Stimulated activated naive CD8-positive, alpha-beta T cell treated with anti-CD3 and anti-CD28 coated beads, Interleukin-15, Interleukin-2, amounts not matched to agents 100 ng/mL and 50 ng/mL, for 24 hours (primary cell): Measurements from ENCODE around the gene TMUB1.
A peak's percentile ranks its signal among the peaks of the same experiment; 100 is the strongest.

Source experiments
- H3K27ac Mint-ChIP-seq: one replicate; pipeline ENCODE4 v1.8.0; 2021; ENCODE audit warnings: mild to moderate bottlenecking, mixed read lengths
- H3K27me3 Mint-ChIP-seq: one replicate; pipeline ENCODE4 v1.8.0; 2021; ENCODE audit warnings: mixed read lengths
- H3K36me3 Mint-ChIP-seq: one replicate; pipeline ENCODE4 v1.8.0; 2021; ENCODE audit warnings: low read depth, mixed read lengths
- H3K4me1 Mint-ChIP-seq: one replicate; pipeline ENCODE4 v1.8.0; 2021; ENCODE audit warnings: low read depth, mixed read lengths
- H3K4me3 Mint-ChIP-seq: one replicate; pipeline ENCODE4 v1.8.0; 2021; ENCODE audit warnings: mild to moderate bottlenecking, mixed read lengths
- H3K9me3 Mint-ChIP-seq: one replicate; pipeline ENCODE4 v1.8.0; 2021; ENCODE audit warnings: mixed read lengths

The TMUB1 gene

DNA sequence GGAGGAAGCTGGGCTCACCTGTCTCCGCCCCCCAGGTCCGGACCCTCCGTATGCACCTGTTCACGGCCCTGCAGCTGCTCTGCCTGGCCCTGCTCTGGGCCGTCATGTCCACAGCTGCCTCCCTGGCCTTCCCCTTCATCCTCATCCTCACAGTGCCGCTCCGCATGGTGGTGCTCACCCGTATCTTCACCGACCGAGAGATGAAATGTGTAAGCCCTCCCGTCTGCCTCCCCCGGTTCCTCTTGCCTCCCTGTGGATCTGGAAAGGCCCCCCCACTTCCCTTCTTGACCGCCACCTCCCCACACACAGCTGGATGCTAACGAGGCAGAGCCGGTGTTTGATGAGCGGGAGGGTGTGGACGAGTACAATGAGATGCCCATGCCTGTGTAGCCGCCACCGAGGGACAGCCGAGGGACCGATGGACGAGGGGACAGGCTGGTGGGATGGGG, 7.3 kb downstream of the TMUB1 start:
- H3K4me3 Mint-ChIP-seq, result no peak overlapping the region
- H3K4me1 Mint-ChIP-seq, result peaks cover 20% of the 10 kb centered on the region
- no peak overlapping the region for H3K27ac Mint-ChIP-seq
- H3K27me3 Mint-ChIP-seq, result no peaks in the 10 kb centered on the region
- H3K36me3 Mint-ChIP-seq, result peaks cover 41% of the 10 kb centered on the region
- H3K9me3 Mint-ChIP-seq, result no peaks in the 10 kb centered on the region

DNA sequence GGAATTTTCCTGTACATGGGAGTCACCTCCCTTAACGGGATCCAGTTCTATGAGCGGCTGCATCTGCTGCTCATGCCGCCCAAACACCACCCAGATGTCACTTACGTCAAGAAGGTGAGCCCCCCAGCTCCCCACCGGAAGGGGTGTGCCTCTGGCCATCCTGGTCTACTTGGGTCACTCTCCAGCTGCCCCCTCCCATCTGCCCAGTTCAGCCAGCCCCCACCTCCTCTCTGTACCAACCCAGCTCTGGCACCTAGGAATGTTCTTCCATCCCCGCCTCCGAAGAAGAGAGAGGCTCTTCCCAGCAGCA, 7.7 kb downstream of the TMUB1 start:
- Mint-ChIP-seq H3K27me3 (no peaks in the 10 kb centered on the region), H3K36me3 (peaks cover 41% of the 10 kb centered on the region), H3K4me1 (peaks cover 20% of the 10 kb centered on the region), H3K9me3 (no peaks in the 10 kb centered on the region), H3K4me3 (no peak overlapping the region), H3K27ac (no peak overlapping the region)

- Mint-ChIP-seq H3K27ac (no peak overlapping the region), H3K4me1 (peaks cover 19% of the 10 kb centered on the region), H3K36me3 (peaks cover 41% of the 10 kb centered on the region), H3K4me3 (no peak overlapping the region), H3K9me3 (no peaks in the 10 kb centered on the region), H3K27me3 (no peaks in the 10 kb centered on the region)
Observed at GRCh38 chr7:151074817-151075661, 8.3 kb downstream of the TMUB1 start.

DNA sequence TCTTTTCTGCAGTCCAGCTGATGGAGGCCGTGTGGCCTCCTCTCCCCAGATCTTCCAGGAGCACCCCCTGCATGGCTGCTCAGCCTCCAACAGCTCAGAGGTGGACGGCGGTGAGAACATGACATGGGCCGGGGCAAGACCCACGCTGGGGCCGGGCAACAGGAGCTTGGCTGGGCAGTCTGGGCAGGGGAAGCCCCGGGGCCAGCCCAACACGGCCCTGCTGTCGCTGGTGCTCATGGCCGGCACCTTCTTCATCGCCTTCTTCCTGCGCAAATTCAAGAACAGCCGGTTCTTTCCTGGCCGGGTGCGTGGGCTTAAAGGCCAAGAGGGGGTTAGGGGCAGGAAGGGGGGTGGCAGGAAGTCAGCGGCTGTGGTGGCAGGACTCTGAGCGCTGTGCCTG, 9.3 kb downstream of the TMUB1 start:
- H3K27me3 Mint-ChIP-seq, result no peaks in the 10 kb centered on the region
- no peaks in the 10 kb centered on the region for H3K9me3 Mint-ChIP-seq
- H3K27ac Mint-ChIP-seq, result peak overlapping the region; percentile 18
- no peak overlapping the region for H3K4me3 Mint-ChIP-seq
- H3K4me1 Mint-ChIP-seq, result peaks cover 9% of the 10 kb centered on the region
- H3K36me3 Mint-ChIP-seq, result peaks cover 35% of the 10 kb centered on the region

GRCh38 chr7:151071032-151071866, 12.0 kb downstream of the TMUB1 start:
- no peak overlapping the region for H3K27ac Mint-ChIP-seq
- H3K4me3 Mint-ChIP-seq, result no peak overlapping the region
- peaks cover 39% of the 10 kb centered on the region for H3K36me3 Mint-ChIP-seq
- no peaks in the 10 kb centered on the region for H3K9me3 Mint-ChIP-seq
- no peaks in the 10 kb centered on the region for H3K4me1 Mint-ChIP-seq
- no peaks in the 10 kb centered on the region for H3K27me3 Mint-ChIP-seq

DNA sequence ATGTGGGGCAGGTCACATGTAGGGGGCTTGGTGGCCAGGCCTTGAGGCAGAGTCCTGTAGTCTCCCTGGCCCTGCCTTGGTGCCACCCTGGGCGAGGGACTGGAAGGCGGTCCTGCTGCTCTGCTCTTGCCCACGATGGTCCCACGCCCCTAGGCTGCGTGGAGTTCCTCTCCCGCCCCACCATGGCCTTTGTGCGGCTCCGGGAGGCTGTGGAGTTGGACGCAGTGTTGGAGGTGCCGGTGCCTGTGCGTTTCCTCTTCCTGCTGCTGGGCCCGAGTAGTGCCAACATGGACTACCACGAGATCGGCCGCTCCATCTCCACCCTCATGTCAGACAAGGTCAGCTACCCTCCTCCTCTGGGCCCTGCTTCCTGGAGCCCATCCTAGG, 12.7 kb downstream of the TMUB1 start:
- Mint-ChIP-seq H3K27me3 (no peaks in the 10 kb centered on the region), H3K9me3 (no peaks in the 10 kb centered on the region), H3K4me1 (no peaks in the 10 kb centered on the region), H3K27ac (no peak overlapping the region), H3K4me3 (no peak overlapping the region), H3K36me3 (peaks cover 32% of the 10 kb centered on the region)

DNA sequence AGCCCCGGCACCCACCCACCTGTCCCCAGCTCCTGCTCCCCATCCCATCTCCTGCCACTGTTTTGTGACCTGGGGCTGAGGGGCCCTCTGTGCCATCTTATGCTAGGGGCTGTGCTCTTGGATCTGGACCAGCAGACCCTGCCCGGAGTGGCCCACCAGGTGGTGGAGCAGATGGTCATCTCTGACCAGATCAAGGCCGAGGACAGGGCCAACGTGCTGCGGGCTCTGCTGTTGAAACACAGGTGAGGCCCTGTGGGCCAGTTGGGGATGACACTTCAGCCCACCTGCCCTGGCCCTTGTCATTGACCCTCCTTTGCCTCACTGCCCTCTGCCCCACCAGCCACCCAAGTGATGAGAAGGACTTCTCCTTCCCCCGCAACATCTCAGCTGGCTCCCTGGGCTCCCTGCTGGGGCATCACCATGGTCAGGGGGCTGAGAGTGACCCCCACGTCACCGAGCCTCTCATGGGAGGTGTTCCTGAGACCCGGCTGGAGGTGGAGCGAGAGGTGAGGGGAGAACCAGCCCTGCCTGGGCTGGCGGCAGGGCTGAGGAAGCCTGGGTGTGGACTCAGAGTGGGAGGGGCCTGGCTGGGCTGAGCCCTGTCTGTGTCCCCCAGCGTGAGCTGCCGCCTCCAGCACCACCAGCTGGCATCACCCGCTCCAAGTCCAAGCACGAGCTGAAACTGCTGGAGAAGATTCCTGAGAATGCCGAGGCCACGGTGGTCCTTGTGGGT, 13.3 kb downstream of the TMUB1 start:
- Mint-ChIP-seq H3K4me1 (no peaks in the 10 kb centered on the region), H3K9me3 (no peaks in the 10 kb centered on the region), H3K4me3 (no peak overlapping the region), H3K27ac (no peak overlapping the region), H3K27me3 (no peaks in the 10 kb centered on the region), H3K36me3 (peaks cover 34% of the 10 kb centered on the region)

GRCh38 chr7:151068069-151068773, 15.1 kb downstream of the TMUB1 start:
- Mint-ChIP-seq H3K9me3 (no peaks in the 10 kb centered on the region), H3K27me3 (no peaks in the 10 kb centered on the region), H3K27ac (no peak overlapping the region), H3K36me3 (peaks cover 25% of the 10 kb centered on the region), H3K4me1 (no peaks in the 10 kb centered on the region), H3K4me3 (no peak overlapping the region)

GRCh38 chr7:151066273-151066974, 16.9 kb downstream of the TMUB1 start:
- Mint-ChIP-seq H3K4me3 (no peak overlapping the region), H3K27ac (no peak overlapping the region), H3K4me1 (peaks cover 3% of the 10 kb centered on the region), H3K36me3 (peaks cover 18% of the 10 kb centered on the region), H3K27me3 (no peaks in the 10 kb centered on the region), H3K9me3 (no peaks in the 10 kb centered on the region)

DNA sequence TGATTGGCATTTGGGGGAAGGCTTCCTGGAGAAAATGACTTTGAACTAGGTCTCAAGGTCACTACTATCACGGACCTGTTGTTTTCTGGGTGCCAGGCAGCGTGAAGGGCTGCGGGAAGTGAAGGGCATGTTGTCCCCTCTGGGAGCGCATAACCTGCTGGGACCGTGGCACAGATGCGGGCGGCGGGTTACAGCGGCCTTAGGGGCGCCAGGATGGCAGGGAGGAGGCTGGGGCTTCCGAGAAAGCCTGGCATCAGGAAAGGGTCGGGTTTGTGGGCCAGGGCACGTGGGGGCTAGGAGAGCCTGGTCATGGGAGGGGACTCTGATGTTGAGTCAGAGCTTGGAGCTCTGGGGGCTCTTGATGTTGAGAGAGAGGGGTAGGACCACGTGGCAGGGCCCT, 17.8 kb downstream of the TMUB1 start:
- Mint-ChIP-seq H3K4me1 (peaks cover 10% of the 10 kb centered on the region), H3K27me3 (no peaks in the 10 kb centered on the region), H3K4me3 (no peak overlapping the region), H3K36me3 (peaks cover 18% of the 10 kb centered on the region), H3K9me3 (no peaks in the 10 kb centered on the region), H3K27ac (no peak overlapping the region)

GRCh38 chr7:151064993-151065392, 18.3 kb downstream of the TMUB1 start:
- Mint-ChIP-seq H3K4me3 (no peak overlapping the region), H3K36me3 (peaks cover 18% of the 10 kb centered on the region), H3K27ac (no peak overlapping the region), H3K9me3 (no peaks in the 10 kb centered on the region), H3K27me3 (no peaks in the 10 kb centered on the region), H3K4me1 (peaks cover 10% of the 10 kb centered on the region)

- Mint-ChIP-seq H3K9me3 (no peaks in the 10 kb centered on the region), H3K27me3 (no peaks in the 10 kb centered on the region), H3K36me3 (peaks cover 18% of the 10 kb centered on the region), H3K4me3 (no peak overlapping the region), H3K4me1 (peaks cover 10% of the 10 kb centered on the region), H3K27ac (no peak overlapping the region)
Observed at GRCh38 chr7:151064454-151064853, 18.8 kb downstream of the TMUB1 start.

DNA sequence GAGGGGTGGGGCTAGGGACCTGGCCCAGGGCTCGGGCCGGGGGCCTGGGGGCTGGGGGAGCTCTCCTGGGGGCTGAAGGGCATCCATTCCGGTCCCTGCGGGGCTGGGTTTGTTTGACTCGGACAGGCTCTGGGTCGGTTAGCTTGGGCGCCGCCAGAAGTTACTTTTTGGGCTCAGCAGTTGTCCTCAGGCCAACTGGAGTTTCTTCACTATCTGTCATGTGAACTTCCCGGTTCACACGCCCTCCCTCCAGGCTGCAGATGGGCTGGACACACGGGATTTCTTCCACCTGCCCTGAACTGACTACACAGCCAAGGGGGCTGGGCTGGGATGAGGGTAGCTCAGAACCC, 20.1 kb downstream of the TMUB1 start:
- H3K9me3 Mint-ChIP-seq, result no peaks in the 10 kb centered on the region
- no peaks in the 10 kb centered on the region for H3K27me3 Mint-ChIP-seq
- no peak overlapping the region for H3K4me3 Mint-ChIP-seq
- H3K36me3 Mint-ChIP-seq, result peaks cover 18% of the 10 kb centered on the region
- H3K4me1 Mint-ChIP-seq, result peaks cover 21% of the 10 kb centered on the region
- H3K27ac Mint-ChIP-seq, result no peak overlapping the region
